H9 (cell line): ENCODE results near the gene ATAD5. TPM values are rescaled to one million over a fixed set of nuclear protein-coding genes. Genes with fewer than 3 reads are reported as not detected.

Source experiments
- DNase-seq: peaks from one replicate; pipeline ENCODE4 v3.0.0-alpha.2; 2017
- H2AFZ ChIP-seq: one replicate; pipeline ENCODE4 v1.6.1; 2013; ENCODE audit warnings: mild to moderate bottlenecking, low read length, control low read depth, moderate library complexity
- H2AK5ac ChIP-seq: 2 replicates; pipeline ENCODE4 v1.6.1; 2013; ENCODE audit warnings: low read length, control low read depth, mixed read lengths; ENCODE audit not compliant: insufficient read length
- H2BK120ac ChIP-seq: one replicate; pipeline ENCODE4 v1.6.1; 2013; ENCODE audit warnings: low read depth, mild to moderate bottlenecking, low read length, control low read depth, inconsistent platforms; ENCODE audit not compliant: poor library complexity, severe bottlenecking
- H2BK12ac ChIP-seq: 2 replicates; pipeline ENCODE4 v1.6.1; 2013; ENCODE audit warnings: low read length, control low read depth, mixed read lengths, low read depth; ENCODE audit not compliant: insufficient read length
- H2BK15ac ChIP-seq: 2 replicates; pipeline ENCODE4 v1.6.1; 2013; ENCODE audit warnings: low read depth, low read length, control low read depth
- H2BK20ac ChIP-seq: one replicate; pipeline ENCODE4 v1.6.1; 2013; ENCODE audit warnings: low read depth, mild to moderate bottlenecking, low read length, control low read depth, inconsistent platforms; ENCODE audit not compliant: poor library complexity, severe bottlenecking
- H2BK5ac ChIP-seq: 2 replicates; pipeline ENCODE4 v1.6.1; 2013; ENCODE audit warnings: low read length, control low read depth, mixed read lengths; ENCODE audit not compliant: insufficient read length
- H3K14ac ChIP-seq: 2 replicates; pipeline ENCODE4 v1.6.1; 2013; ENCODE audit warnings: low read length, control low read depth; ENCODE audit not compliant: insufficient read depth
- H3K18ac ChIP-seq: 2 replicates; pipeline ENCODE4 v1.6.1; 2013; ENCODE audit warnings: low read depth, mild to moderate bottlenecking, mixed read lengths, low read length, control low read depth; ENCODE audit not compliant: insufficient read length
- H3K23ac ChIP-seq: 2 replicates; pipeline ENCODE4 v1.6.1; 2013; ENCODE audit warnings: low read length, control low read depth, mixed read lengths, low read depth; ENCODE audit not compliant: insufficient read length
- H3K23me2 ChIP-seq: 2 replicates; pipeline ENCODE4 v1.6.1; 2013; ENCODE audit warnings: low read depth, mild to moderate bottlenecking, mixed read lengths, low read length, control low read depth; ENCODE audit not compliant: insufficient read length, poor library complexity, severe bottlenecking
- H3K27ac ChIP-seq: 2 replicates; pipeline ENCODE4 v1.5.1; 2013; ENCODE audit warnings: low read length, control low read depth, mixed read lengths, low read depth; ENCODE audit not compliant: insufficient read length
- H3K27me3 ChIP-seq: 2 replicates; pipeline ENCODE4 v1.6.1; 2013; ENCODE audit warnings: low read length, control low read depth, inconsistent platforms; ENCODE audit not compliant: insufficient read depth
- H3K4ac ChIP-seq: 2 replicates; pipeline ENCODE4 v1.6.1; 2013; ENCODE audit warnings: low read depth, mild to moderate bottlenecking, control low read depth, inconsistent platforms, low read length, moderate library complexity
- H3K4me1 ChIP-seq: 2 replicates; pipeline ENCODE4 v1.6.1; 2013; ENCODE audit warnings: low read length, control low read depth, inconsistent platforms; ENCODE audit not compliant: insufficient read depth
- H3K4me2 ChIP-seq: 2 replicates; pipeline ENCODE4 v1.6.1; 2013; ENCODE audit warnings: low read length, control low read depth, mixed read lengths; ENCODE audit not compliant: insufficient read length, insufficient read depth
- H3K56ac ChIP-seq: 2 replicates; pipeline ENCODE4 v1.6.1; 2013; ENCODE audit warnings: low read depth, mild to moderate bottlenecking, mixed read lengths, low read length, control low read depth; ENCODE audit not compliant: insufficient read length
- H3K79me1 ChIP-seq: 2 replicates; pipeline ENCODE4 v1.6.1; 2013; ENCODE audit warnings: low read depth, mild to moderate bottlenecking, moderate library complexity, low read length, control low read depth, inconsistent platforms; ENCODE audit not compliant: insufficient read depth, poor library complexity, severe bottlenecking
- H3K79me2 ChIP-seq: 2 replicates; pipeline ENCODE4 v1.6.1; 2013; ENCODE audit warnings: low read length, control low read depth, inconsistent platforms; ENCODE audit not compliant: insufficient read depth
- H3K9ac ChIP-seq: 2 replicates; pipeline ENCODE4 v1.6.1; 2013; ENCODE audit warnings: low read length, control low read depth, mixed read lengths; ENCODE audit not compliant: insufficient read length; ENCODE audit errors: extremely low read depth
- H3K9me3 ChIP-seq: one replicate; pipeline ENCODE4 v1.6.1; 2013; ENCODE audit warnings: low read depth, low read length, inconsistent platforms; ENCODE audit not compliant: control insufficient read depth
- H3T11ph ChIP-seq: one replicate; pipeline ENCODE4 v1.6.1; 2013; ENCODE audit warnings: mild to moderate bottlenecking, low read length, control low read depth, inconsistent platforms
- H4K20me1 ChIP-seq: one replicate; pipeline ENCODE4 v1.6.1; 2013; ENCODE audit not compliant: control insufficient read depth, insufficient read length, insufficient read depth
- H4K5ac ChIP-seq: 2 replicates; pipeline ENCODE4 v1.6.1; 2013; ENCODE audit warnings: low read depth, mild to moderate bottlenecking, mixed read lengths, low read length, control low read depth; ENCODE audit not compliant: insufficient read length
- H4K8ac ChIP-seq: replicated peaks from 2 replicates; pipeline ENCODE4 v1.6.1; 2013; ENCODE audit warnings: low read length, control low read depth, mixed read lengths, low read depth; ENCODE audit not compliant: insufficient read length
- H4K91ac ChIP-seq: 2 replicates; pipeline ENCODE4 v1.6.1; 2013; ENCODE audit warnings: low read depth, mild to moderate bottlenecking, moderate library complexity, mixed read lengths, low read length, control low read depth; ENCODE audit not compliant: insufficient read length
- H3K27ac Mint-ChIP-seq, 3 experiments: 2 replicates in 2 of 3; 3 replicates in 1 of 3; pipeline ENCODE4 v1.8.0; 2020 to 2021; ENCODE audit warnings: mixed read lengths in 3 of 3, mild to moderate bottlenecking in 1 of 3, moderate library complexity in 1 of 3
- H3K27me3 Mint-ChIP-seq: 2 replicates; pipeline ENCODE4 v1.8.0; 2021; ENCODE audit warnings: low read depth, mild to moderate bottlenecking, moderate library complexity, mixed read lengths
- H3K36me3 Mint-ChIP-seq, 3 experiments: 2 replicates in 2 of 3; 3 replicates in 1 of 3; pipeline ENCODE4 v1.8.0; 2020 to 2021; ENCODE audit warnings: low read depth in 3 of 3, mixed read lengths in 3 of 3; ENCODE audit not compliant: insufficient read depth in 1 of 3
- H3K4me1 Mint-ChIP-seq, 2 experiments: 2 replicates each; pipeline ENCODE4 v1.8.0; 2020; ENCODE audit warnings: mixed read lengths in 2 of 2
- H3K4me3 Mint-ChIP-seq, 2 experiments: 2 replicates in 1 of 2; 3 replicates in 1 of 2; pipeline ENCODE4 v1.8.0; 2020 to 2021; ENCODE audit warnings: mild to moderate bottlenecking in 2 of 2, mixed read lengths in 2 of 2, moderate library complexity in 1 of 2
- H3K9me3 Mint-ChIP-seq, 2 experiments: 2 replicates in 1 of 2; 3 replicates in 1 of 2; pipeline ENCODE4 v1.8.0; 2020; ENCODE audit warnings: mild to moderate bottlenecking in 2 of 2, mixed read lengths in 2 of 2, moderate library complexity in 1 of 2
- WGBS: extraction: QIAGEN DNeasy Blood & Tissue Kit; methylation state at CpG from one replicate; pipeline ENCODE4 v1.1.7; 2013; ENCODE audit warnings: missing lambda C conversion rate, low lambda C conversion rate, mixed read lengths; ENCODE audit not compliant: insufficient read length; ENCODE audit errors: extremely low coverage; 5-methylcytosine and 5-hydroxymethylcytosine counted together
- total RNA-seq: library from RNA; stranded (reverse); gene quantifications from 2 replicates; pipeline ENCODE4 v1.2.1, GENCODE V29; 2021
- TF ChIP-seq, protein P1 (sequence below): fragments of 200-600 bp; sonication (generic); conservative IDR thresholded peaks from 3 replicates; pipeline ENCODE4 v1.8.0; 2021; ENCODE audit warnings: antibody characterized with exemption, mild to moderate bottlenecking

The ATAD5 gene
- total RNA-seq, 1 experiment from 2014 or later = 27.0 TPM

GRCh38 chr17:30886187-30886586 lies 54.4 kb downstream of the ATAD5 start:
- H3K4ac ChIP-seq = no peak overlapping the region
- no peaks in the 10 kb centered on the region for H3K9me3 ChIP-seq
- H3K23me2 ChIP-seq = no peaks in the 10 kb centered on the region
- no peak overlapping the region for H3K4me3 Mint-ChIP-seq
- no peak overlapping the region for H3K23ac ChIP-seq
- H3K27ac Mint-ChIP-seq = no peak overlapping the region
- no peak overlapping the region for H3K27ac ChIP-seq
- H3K4me2 ChIP-seq = no peak overlapping the region
- no peaks in the 10 kb centered on the region for H3K79me2 ChIP-seq
- TF ChIP-seq, protein P1, sequence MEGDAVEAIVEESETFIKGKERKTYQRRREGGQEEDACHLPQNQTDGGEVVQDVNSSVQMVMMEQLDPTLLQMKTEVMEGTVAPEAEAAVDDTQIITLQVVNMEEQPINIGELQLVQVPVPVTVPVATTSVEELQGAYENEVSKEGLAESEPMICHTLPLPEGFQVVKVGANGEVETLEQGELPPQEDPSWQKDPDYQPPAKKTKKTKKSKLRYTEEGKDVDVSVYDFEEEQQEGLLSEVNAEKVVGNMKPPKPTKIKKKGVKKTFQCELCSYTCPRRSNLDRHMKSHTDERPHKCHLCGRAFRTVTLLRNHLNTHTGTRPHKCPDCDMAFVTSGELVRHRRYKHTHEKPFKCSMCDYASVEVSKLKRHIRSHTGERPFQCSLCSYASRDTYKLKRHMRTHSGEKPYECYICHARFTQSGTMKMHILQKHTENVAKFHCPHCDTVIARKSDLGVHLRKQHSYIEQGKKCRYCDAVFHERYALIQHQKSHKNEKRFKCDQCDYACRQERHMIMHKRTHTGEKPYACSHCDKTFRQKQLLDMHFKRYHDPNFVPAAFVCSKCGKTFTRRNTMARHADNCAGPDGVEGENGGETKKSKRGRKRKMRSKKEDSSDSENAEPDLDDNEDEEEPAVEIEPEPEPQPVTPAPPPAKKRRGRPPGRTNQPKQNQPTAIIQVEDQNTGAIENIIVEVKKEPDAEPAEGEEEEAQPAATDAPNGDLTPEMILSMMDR = no peak
- H3K18ac ChIP-seq = no peak overlapping the region
- H3K4me1 Mint-ChIP-seq = no peaks in the 10 kb centered on the region
- no CpG with 5 or more reads among the region's 5 CpGs for WGBS
- DNase-seq = no peak
- no peak overlapping the region for H3K56ac ChIP-seq
- H3K14ac ChIP-seq = no peak overlapping the region
- no peak overlapping the region for H2BK20ac ChIP-seq
- H3K9me3 Mint-ChIP-seq = no peaks in the 10 kb centered on the region
- H3K4me1 ChIP-seq = no peaks in the 10 kb centered on the region
- H2AFZ ChIP-seq = no peak overlapping the region
- H3T11ph ChIP-seq = no peak overlapping the region
- H4K91ac ChIP-seq = no peak overlapping the region
- no peak overlapping the region for H2AK5ac ChIP-seq
- no peaks in the 10 kb centered on the region for H3K27me3 Mint-ChIP-seq
- no peaks in the 10 kb centered on the region for H4K20me1 ChIP-seq
- H2BK120ac ChIP-seq = no peak overlapping the region
- no peaks in the 10 kb centered on the region for H3K27me3 ChIP-seq
- no peak overlapping the region for H2BK15ac ChIP-seq
- peaks cover 3% of the 10 kb centered on the region for H3K79me1 ChIP-seq
- no peak overlapping the region for H2BK5ac ChIP-seq
- H3K9ac ChIP-seq = no peak overlapping the region
- no peak overlapping the region for H4K8ac ChIP-seq
- peaks cover 12 to 45% (median 21%) of the 10 kb centered on the region in 3 experiments; a peak in 6 of 7 replicates for H3K36me3 Mint-ChIP-seq
- H2BK12ac ChIP-seq = no peak overlapping the region
- H4K5ac ChIP-seq = no peak overlapping the region
